ENCODE results near the gene JUNB. TPM values are rescaled to one million over a fixed set of nuclear protein-coding genes. Genes with fewer than 3 reads are reported as not detected.

JUNB gene
- total and polyA plus RNA-seq, 4 donors: 111 to 689 (median 163) TPM

DNA sequence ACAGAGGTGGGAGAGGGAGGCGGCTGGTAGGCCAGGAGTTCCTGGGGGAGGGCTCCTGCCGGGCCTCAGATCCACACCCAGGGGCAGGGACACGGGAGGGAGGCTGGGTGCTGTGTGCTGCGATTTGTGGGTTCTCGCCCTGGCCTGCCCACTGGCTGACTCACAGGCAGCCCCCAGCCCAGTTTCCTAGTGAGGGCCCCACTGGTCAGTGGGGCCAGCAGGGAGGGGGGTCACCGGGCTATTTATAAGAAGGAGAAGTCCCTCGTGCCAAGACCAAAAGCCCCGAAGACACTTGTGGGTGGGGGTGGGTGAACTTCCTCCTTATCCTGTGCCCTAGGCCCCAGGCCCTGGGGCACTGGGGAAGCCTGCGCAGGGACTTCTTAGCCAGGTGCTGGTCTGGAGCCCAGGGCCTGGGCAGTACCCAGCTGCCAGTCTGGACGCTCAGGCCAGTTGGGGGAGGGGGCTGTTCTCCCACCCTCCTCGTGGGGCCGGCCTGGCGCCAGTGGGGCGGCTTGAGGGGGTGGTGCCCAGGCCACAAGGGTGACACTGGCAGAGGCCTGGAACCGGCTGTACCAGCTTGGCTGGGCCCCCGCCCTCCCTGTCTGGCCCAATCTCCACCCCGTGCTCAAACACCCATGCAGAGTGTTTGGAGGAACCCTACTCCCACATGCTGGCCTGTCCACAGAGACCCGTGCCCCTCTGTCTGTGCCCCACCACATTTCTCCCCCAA is 5.0 kb upstream of the JUNB start:
- DNase-seq: peak; percentile 32 to 62 (median 37)
- ATAC-seq (ENCODE audit: insufficient read depth, low FRiP score): no peak
- no peaks in the 10 kb centered on the region for H3K9me3 ChIP-seq (ENCODE audit: control insufficient read depth in 4 of 4, insufficient read depth in 3 of 4, low read length in 3 of 4)

GRCh38 chr19:12786952-12787351 is 4.3 kb upstream of the JUNB start:
- Histone ChIP-seq H3K4me1 (ENCODE audit: control insufficient read depth in 5 of 5, insufficient read depth in 5 of 5, low read length in 5 of 5) (peaks cover 0 to 83% (median 43%) of the 10 kb centered on the region in 5 donors), H3K27ac (ENCODE audit: low read depth in 1 of 2, low read length in 1 of 2) (peak overlapping the region; percentile 34 to 87), H3K9me3 (ENCODE audit: control insufficient read depth in 4 of 4, insufficient read depth in 3 of 4, low read length in 3 of 4) (no peaks in the 10 kb centered on the region), H3K9ac (ENCODE audit: insufficient read depth in 1 of 2, low read length in 2 of 2) (no peak overlapping the region), H3K4me3 (no peak overlapping the region), H3K27me3 (ENCODE audit: control insufficient read depth in 3 of 3, insufficient read depth in 3 of 3, low read length in 2 of 3) (no peaks in the 10 kb centered on the region), H3K36me3 (ENCODE audit: control insufficient read depth in 4 of 4, insufficient read depth in 4 of 4, low read length in 4 of 4) (no peaks in the 10 kb centered on the region)
- ATAC-seq (ENCODE audit: insufficient read depth, low FRiP score) (no peak), DNase-seq (no peak)
- WGBS, 2 donors: 73 to 82% methylated on average over 3 of the region's 3 CpGs
- TF ChIP-seq, protein P1, sequence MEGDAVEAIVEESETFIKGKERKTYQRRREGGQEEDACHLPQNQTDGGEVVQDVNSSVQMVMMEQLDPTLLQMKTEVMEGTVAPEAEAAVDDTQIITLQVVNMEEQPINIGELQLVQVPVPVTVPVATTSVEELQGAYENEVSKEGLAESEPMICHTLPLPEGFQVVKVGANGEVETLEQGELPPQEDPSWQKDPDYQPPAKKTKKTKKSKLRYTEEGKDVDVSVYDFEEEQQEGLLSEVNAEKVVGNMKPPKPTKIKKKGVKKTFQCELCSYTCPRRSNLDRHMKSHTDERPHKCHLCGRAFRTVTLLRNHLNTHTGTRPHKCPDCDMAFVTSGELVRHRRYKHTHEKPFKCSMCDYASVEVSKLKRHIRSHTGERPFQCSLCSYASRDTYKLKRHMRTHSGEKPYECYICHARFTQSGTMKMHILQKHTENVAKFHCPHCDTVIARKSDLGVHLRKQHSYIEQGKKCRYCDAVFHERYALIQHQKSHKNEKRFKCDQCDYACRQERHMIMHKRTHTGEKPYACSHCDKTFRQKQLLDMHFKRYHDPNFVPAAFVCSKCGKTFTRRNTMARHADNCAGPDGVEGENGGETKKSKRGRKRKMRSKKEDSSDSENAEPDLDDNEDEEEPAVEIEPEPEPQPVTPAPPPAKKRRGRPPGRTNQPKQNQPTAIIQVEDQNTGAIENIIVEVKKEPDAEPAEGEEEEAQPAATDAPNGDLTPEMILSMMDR (IDR thresholded peaks at IDR 0.05; ENCODE audit: control extremely low read depth, extremely low read depth): no peak

More for the DNA sequence above, 5.0 kb upstream of the JUNB start:
- Histone ChIP-seq H3K36me3 (ENCODE audit: control insufficient read depth in 4 of 4, insufficient read depth in 4 of 4, low read length in 4 of 4) (no peaks in the 10 kb centered on the region), H3K27me3 (ENCODE audit: control insufficient read depth in 3 of 3, insufficient read depth in 3 of 3, low read length in 2 of 3) (no peaks in the 10 kb centered on the region), H3K4me1 (ENCODE audit: control insufficient read depth in 5 of 5, insufficient read depth in 5 of 5, low read length in 5 of 5) (peaks cover 0 to 86% (median 43%) of the 10 kb centered on the region in 5 donors), H3K27ac (ENCODE audit: low read depth in 1 of 2, low read length in 1 of 2) (peak overlapping the region; percentile 34 to 87), H3K4me3 (no peak overlapping the region), H3K9ac (ENCODE audit: insufficient read depth in 1 of 2, low read length in 2 of 2) (no peak overlapping the region)
- WGBS, 2 donors: 10 to 22% methylated on average over 17 to 18 of the region's 18 CpGs
- TF ChIP-seq, protein P1 (IDR thresholded peaks at IDR 0.05; ENCODE audit: control extremely low read depth, extremely low read depth): no peak

DNA sequence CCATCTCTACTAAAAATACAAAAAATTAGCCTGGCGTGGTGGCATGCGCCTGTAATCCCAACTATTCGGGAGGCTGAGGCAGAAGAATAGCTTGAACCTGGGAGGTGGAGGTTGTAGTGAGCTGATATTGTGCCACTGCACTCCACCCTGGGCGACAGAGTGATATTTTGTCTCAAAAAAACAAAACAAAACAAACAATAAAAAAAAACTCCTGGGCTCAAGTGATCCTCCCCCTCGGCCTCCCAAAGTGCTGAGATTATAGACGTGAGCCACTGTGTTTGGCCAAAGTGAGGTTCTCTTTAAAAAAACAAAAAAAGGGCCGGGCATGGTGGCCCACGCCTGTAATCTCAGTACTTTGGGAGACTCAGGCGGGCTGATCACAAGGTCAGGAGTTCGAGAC is 3.8 kb upstream of the JUNB start:
- Histone ChIP-seq H3K9me3 (ENCODE audit: control insufficient read depth in 4 of 4, insufficient read depth in 3 of 4, low read length in 3 of 4) (no peaks in the 10 kb centered on the region), H3K27me3 (ENCODE audit: control insufficient read depth in 3 of 3, insufficient read depth in 3 of 3, low read length in 2 of 3) (no peaks in the 10 kb centered on the region), H3K36me3 (ENCODE audit: control insufficient read depth in 4 of 4, insufficient read depth in 4 of 4, low read length in 4 of 4) (no peaks in the 10 kb centered on the region), H3K27ac (ENCODE audit: low read depth in 1 of 2, low read length in 1 of 2) (peak overlapping the region in 1 of 2 donors; percentile 87), H3K9ac (ENCODE audit: insufficient read depth in 1 of 2, low read length in 2 of 2) (no peak overlapping the region), H3K4me1 (ENCODE audit: control insufficient read depth in 5 of 5, insufficient read depth in 5 of 5, low read length in 5 of 5) (peaks cover 0 to 83% (median 40%) of the 10 kb centered on the region in 5 donors), H3K4me3 (no peak overlapping the region)
- DNase-seq (no peak), ATAC-seq (ENCODE audit: insufficient read depth, low FRiP score) (no peak)
- TF ChIP-seq, protein P1 (IDR thresholded peaks at IDR 0.05; ENCODE audit: control extremely low read depth, extremely low read depth): no peak
- WGBS, 2 donors: 73 to 80% methylated on average over 10 of the region's 10 CpGs
